HCT116 (cell line): Measurements from ENCODE around the gene TM9SF2. TPM values are rescaled to one million over a fixed set of nuclear protein-coding genes. Genes with fewer than 3 reads are reported as not detected.

Experiments
- ATAC-seq: fragments of 200-7000 bp; cut with Tn5 transposase; 2 replicates; pipeline ENCODE4 v1.9.1; 2020; ENCODE audit warnings: mild to moderate bottlenecking, moderate library complexity
- BruUV-seq: library from RNA; stranded (reverse); fragments of 400-500 nt; replicated peaks from 2 replicates; lab custom pipeline; 2021; lab: Mats Ljungman, UMichigan
- CTCF ChIA-PET: fragments of 300-600 bp; sonication (Branson Sonifier 250); formaldehyde crosslinking; loops from one replicate; lab custom pipeline; 2021; ENCODE audit warnings: antibody characterized with exemption; lab: Charles Lee
- POLR2A ChIA-PET: fragments of 300-600, 350-600 bp; sonication (Branson Sonifier 250); formaldehyde crosslinking; loops from one replicate; lab custom pipeline; 2021; ENCODE audit warnings: antibody characterized with exemption; lab: Charles Lee
- RAD21 ChIA-PET, 2 experiments: fragments of 300-600 bp; sonication (Branson Sonifier 250); formaldehyde crosslinking; loops; one replicate each; lab custom pipeline; 2023; ENCODE audit warnings: low total read pairs in 2 of 2; ENCODE audit not compliant: uncharacterized antibody in 2 of 2, unreplicated experiment in 2 of 2, low non-redundant PET in 1 of 2; lab: Charles Lee
- DNase-seq: peaks from one replicate; pipeline ENCODE4 v3.0.0-alpha.2; 2010; ENCODE audit warnings: low read depth, low spot score
- H2AFZ ChIP-seq: fragments of 200-600 bp; shearing (Covaris generic), sonication (generic); 2 replicates; pipeline ENCODE4 v1.6.1; 2017; ENCODE audit warnings: low read depth, mixed run types, mixed read lengths, antibody characterized with exemption, low read length; ENCODE audit not compliant: poor library complexity, severe bottlenecking
- H3K27ac ChIP-seq: 2 replicates; pipeline ENCODE4 v1.5.1; 2012; ENCODE audit warnings: low read depth, low read length
- H3K27me3 ChIP-seq: fragments of 200-600 bp; sonication (generic); 2 replicates; pipeline ENCODE4 v1.6.1; 2016; ENCODE audit warnings: mixed run types, low read length, mixed read lengths; ENCODE audit not compliant: insufficient read depth
- H3K36me3 ChIP-seq, 2 experiments: fragments of 200-500 bp in 1 of 2; fragments of 200-600 bp in 1 of 2; sonication (Bioruptor generic) in 1 of 2; sonication (generic) in 1 of 2; 2 replicates each; pipeline versions ENCODE4 v1.5.1 to v1.6.1; 2014 to 2016; ENCODE audit warnings: low read length in 2 of 2, inconsistent platforms in 1 of 2, mixed read lengths in 1 of 2, mixed run types in 1 of 2; ENCODE audit not compliant: insufficient read depth in 2 of 2, control insufficient read depth in 1 of 2
- H3K4me1 ChIP-seq, 2 experiments: fragments of 200-600 bp in 1 of 2; sonication (generic) in 1 of 2; 2 replicates each; pipeline versions ENCODE4 v1.5.1 to v1.6.1; 2012 to 2017; ENCODE audit warnings: low read length in 2 of 2, inconsistent platforms in 1 of 2, mild to moderate bottlenecking in 1 of 2, mixed read lengths in 1 of 2, mixed run types in 1 of 2, moderate library complexity in 1 of 2; ENCODE audit not compliant: insufficient read depth in 2 of 2, control insufficient read depth in 1 of 2
- H3K4me2 ChIP-seq: fragments of 200-600 bp; sonication (generic); 2 replicates; pipeline ENCODE4 v1.6.1; 2017; ENCODE audit warnings: mixed run types, low read length, mixed read lengths
- H3K4me3 ChIP-seq, 2 experiments: fragments of 200-600 bp in 1 of 2; sonication (generic) in 1 of 2; replicated peaks in 1 of 2; 2 replicates each; pipeline ENCODE4 v1.5.1; 2011 to 2016; ENCODE audit warnings: low read length in 2 of 2, control low read depth in 1 of 2, low read depth in 1 of 2, mild to moderate bottlenecking in 1 of 2, mixed read lengths in 1 of 2, mixed run types in 1 of 2
- H3K79me2 ChIP-seq: fragments of 200-600 bp; sonication (generic); 2 replicates; pipeline ENCODE4 v1.6.1; 2017; ENCODE audit warnings: mild to moderate bottlenecking, mixed run types, low read length, moderate library complexity, mixed read lengths; ENCODE audit not compliant: insufficient read depth
- H3K9ac ChIP-seq: fragments of 200-600 bp; sonication (generic); 2 replicates; pipeline ENCODE4 v1.6.1; 2016; ENCODE audit warnings: low read length, mixed read lengths
- H3K9me2 ChIP-seq: fragments of 200-600 bp; sonication (generic), shearing (Covaris generic); 2 replicates; pipeline ENCODE4 v1.6.1; 2017; ENCODE audit warnings: mixed run types, mild to moderate bottlenecking, moderate library complexity; ENCODE audit not compliant: insufficient read depth
- H3K9me3 ChIP-seq, 2 experiments: fragments of 200-500 bp in 1 of 2; fragments of 200-600 bp in 1 of 2; sonication (Bioruptor generic) in 1 of 2; sonication (generic) in 1 of 2; 2 replicates each; pipeline ENCODE4 v1.6.1; 2014 to 2017; ENCODE audit warnings: low read length in 2 of 2, mixed read lengths in 2 of 2, inconsistent platforms in 1 of 2, low read depth in 1 of 2, mild to moderate bottlenecking in 1 of 2, mixed run types in 1 of 2, moderate library complexity in 1 of 2; ENCODE audit not compliant: control insufficient read depth in 1 of 2, insufficient read depth in 1 of 2
- H4K20me1 ChIP-seq: fragments of 200-600 bp; sonication (generic), shearing (Covaris generic); 2 replicates; pipeline ENCODE4 v1.6.1; 2017; ENCODE audit warnings: mixed run types, mild to moderate bottlenecking, moderate library complexity; ENCODE audit not compliant: insufficient read depth
- ATF3 ChIP-seq: IDR thresholded peaks from 2 replicates; pipeline ENCODE4 v1.6.1; 2012
- CBX3 ChIP-seq: IDR thresholded peaks from 2 replicates; pipeline ENCODE4 v1.6.1; 2012; ENCODE audit warnings: low read depth
- CEBPB ChIP-seq: IDR thresholded peaks from 2 replicates; pipeline ENCODE4 v1.6.1; 2012; ENCODE audit warnings: low read depth
- EGR1 ChIP-seq: IDR thresholded peaks from 2 replicates; pipeline ENCODE4 v1.6.1; 2012; ENCODE audit warnings: low read depth
- FOSL1 ChIP-seq: IDR thresholded peaks from 2 replicates; pipeline ENCODE4 v1.6.1; 2012; ENCODE audit warnings: low read depth
- JUND ChIP-seq: IDR thresholded peaks from 2 replicates; pipeline ENCODE4 v1.6.1; 2012
- MAX ChIP-seq: IDR thresholded peaks from 2 replicates; pipeline ENCODE4 v1.6.1; 2012
- POLR2A ChIP-seq: IDR thresholded peaks from 2 replicates; pipeline ENCODE4 v1.7.0; 2011; ENCODE audit warnings: borderline replicate concordance; ENCODE audit not compliant: insufficient read depth, insufficient read length; ENCODE audit errors: extremely low read depth
- REST ChIP-seq: IDR thresholded peaks from 2 replicates; pipeline ENCODE4 v1.6.1; 2012; ENCODE audit warnings: low read depth
- SIN3A ChIP-seq: IDR thresholded peaks from 2 replicates; pipeline ENCODE4 v1.6.1; 2012; ENCODE audit warnings: low read depth
- SP1 ChIP-seq: IDR thresholded peaks from 2 replicates; pipeline ENCODE4 v1.6.1; 2012; ENCODE audit warnings: low read depth
- ZBTB33 ChIP-seq: IDR thresholded peaks from 2 replicates; pipeline ENCODE4 v1.6.1; 2011; ENCODE audit warnings: mild to moderate bottlenecking, low read length, moderate library complexity; ENCODE audit not compliant: insufficient replicate concordance; ENCODE audit errors: extremely low read depth
- ZFX ChIP-seq: fragments of 450-650 bp; IDR thresholded peaks from 2 replicates; pipeline ENCODE4 v1.6.1; 2017
- ZNF274 ChIP-seq: fragments of 200-500 bp; sonication (Bioruptor generic); IDR thresholded peaks from 2 replicates; pipeline ENCODE4 v1.6.1; 2014; ENCODE audit warnings: mild to moderate bottlenecking, low read depth, low read length, inconsistent platforms
- intact Hi-C: fragments of 100-400 bp; cut with micrococcal nuclease; formaldehyde crosslinking; loops from 2 replicates; pipeline ENCODE4 v1.10.0; 2022
- total RNA-seq: library from RNA; stranded (reverse); gene quantifications from one replicate; pipeline ENCODE4 v1.2.1, GENCODE V29; 2021; ENCODE audit not compliant: unreplicated experiment
- TF ChIP-seq, protein P1 (sequence below), 3 experiments: fragments of 200-600 bp in 1 of 3; sonication (generic) in 1 of 3; IDR thresholded peaks in 2 of 3; conservative IDR thresholded peaks in 1 of 3; 2 replicates each; pipeline ENCODE4 v1.5.1; 2012 to 2017; ENCODE audit warnings: low read depth in 2 of 3, low read length in 2 of 3, antibody characterized with exemption in 1 of 3, borderline replicate concordance in 1 of 3, control low read depth in 1 of 3, mild to moderate bottlenecking in 1 of 3, mixed read lengths in 1 of 3, mixed run types in 1 of 3, moderate library complexity in 1 of 3; ENCODE audit not compliant: insufficient read depth in 1 of 3

The TM9SF2 gene
- total RNA-seq, 1 experiment from 2014 or later: 77.8 TPM

DNA sequence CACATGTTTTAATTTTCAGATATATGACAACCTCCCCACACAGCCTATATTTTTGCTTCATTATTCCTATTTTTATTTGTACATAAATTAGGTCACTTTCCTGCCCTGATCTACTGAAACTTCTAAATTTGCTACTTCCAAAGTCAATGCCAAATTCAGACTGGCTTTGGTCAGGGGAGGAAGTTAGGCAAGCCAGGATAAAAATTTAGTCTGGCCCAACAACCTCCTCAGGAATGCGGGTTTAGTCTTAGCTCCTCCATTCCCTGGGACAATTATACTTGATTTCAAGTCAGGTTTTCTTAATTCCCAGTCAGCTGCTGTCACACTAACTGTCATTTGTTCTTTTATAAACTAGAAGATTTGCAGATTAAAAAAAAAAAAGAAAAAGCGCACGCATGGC is 84.3 kb downstream of the TM9SF2 start:
- RAD21 ChIA-PET: no interaction called here
- CTCF ChIA-PET: no interaction called here
- Histone ChIP-seq H3K4me2 (no peak overlapping the region), H3K27me3 (no peaks in the 10 kb centered on the region), H3K9ac (no peak overlapping the region), H3K36me3 (no peaks in the 10 kb centered on the region), H3K9me3 (no peaks in the 10 kb centered on the region), H3K4me1 (no peaks in the 10 kb centered on the region), H3K9me2 (no peaks in the 10 kb centered on the region), H4K20me1 (no peaks in the 10 kb centered on the region), H2AFZ (no peak overlapping the region), H3K4me3 (no peak overlapping the region), H3K27ac (no peak overlapping the region), H3K79me2 (no peaks in the 10 kb centered on the region)
- TF ChIP-seq ATF3 (no peak), JUND (no peak), CBX3 (no peak), CEBPB (no peak), POLR2A (no peak), REST (no peak), ZBTB33 (no peak), SIN3A (no peak), ZFX (no peak), MAX (no peak), EGR1 (no peak), SP1 (no peak), ZNF274 (no peak), FOSL1 (no peak)
- TF ChIP-seq, protein P1, sequence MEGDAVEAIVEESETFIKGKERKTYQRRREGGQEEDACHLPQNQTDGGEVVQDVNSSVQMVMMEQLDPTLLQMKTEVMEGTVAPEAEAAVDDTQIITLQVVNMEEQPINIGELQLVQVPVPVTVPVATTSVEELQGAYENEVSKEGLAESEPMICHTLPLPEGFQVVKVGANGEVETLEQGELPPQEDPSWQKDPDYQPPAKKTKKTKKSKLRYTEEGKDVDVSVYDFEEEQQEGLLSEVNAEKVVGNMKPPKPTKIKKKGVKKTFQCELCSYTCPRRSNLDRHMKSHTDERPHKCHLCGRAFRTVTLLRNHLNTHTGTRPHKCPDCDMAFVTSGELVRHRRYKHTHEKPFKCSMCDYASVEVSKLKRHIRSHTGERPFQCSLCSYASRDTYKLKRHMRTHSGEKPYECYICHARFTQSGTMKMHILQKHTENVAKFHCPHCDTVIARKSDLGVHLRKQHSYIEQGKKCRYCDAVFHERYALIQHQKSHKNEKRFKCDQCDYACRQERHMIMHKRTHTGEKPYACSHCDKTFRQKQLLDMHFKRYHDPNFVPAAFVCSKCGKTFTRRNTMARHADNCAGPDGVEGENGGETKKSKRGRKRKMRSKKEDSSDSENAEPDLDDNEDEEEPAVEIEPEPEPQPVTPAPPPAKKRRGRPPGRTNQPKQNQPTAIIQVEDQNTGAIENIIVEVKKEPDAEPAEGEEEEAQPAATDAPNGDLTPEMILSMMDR (IDR thresholded peaks at IDR 0.05 in 2 of 3, conservative IDR thresholded peaks at IDR 0.05 in 1 of 3; ENCODE audit: borderline replicate concordance in 1 of 3, insufficient read depth in 1 of 3, low read depth in 2 of 3, low read length in 2 of 3): no peak
- no TSS peak for BruUV-seq
- no peak for ATAC-seq
- DNase-seq: no peak
- POLR2A ChIA-PET: no interaction called here
- intact Hi-C loops: no loop called here
